HL-60 (cell line): Measurements from ENCODE around the gene ZC3H4.

Source experiments
- CTCF ChIP-seq: IDR thresholded peaks from one replicate; pipeline ENCODE4 v1.5.1; 2011; ENCODE audit warnings: low read length, control low read depth, inconsistent platforms; ENCODE audit not compliant: insufficient read depth
- GABPA ChIP-seq: IDR thresholded peaks from 2 replicates; pipeline ENCODE4 v1.6.1; 2012; ENCODE audit warnings: low read depth
- POLR2AphosphoS5 ChIP-seq: IDR thresholded peaks from 2 replicates; pipeline ENCODE4 v1.6.1; 2012; ENCODE audit warnings: low read depth
- REST ChIP-seq: IDR thresholded peaks from 2 replicates; pipeline ENCODE4 v1.6.1; 2012; ENCODE audit warnings: low read depth; ENCODE audit not compliant: insufficient replicate concordance
- SPI1 ChIP-seq: IDR thresholded peaks from 2 replicates; pipeline ENCODE4 v1.6.1; 2012; ENCODE audit warnings: low read depth, mild to moderate bottlenecking, borderline replicate concordance

GRCh38 chr19:47107953-47108746, 5.4 kb downstream of the ZC3H4 start:
- TF ChIP-seq CTCF, result no peak
- TF ChIP-seq POLR2AphosphoS5, result no peak
- no peak for TF ChIP-seq REST
- TF ChIP-seq GABPA, result no peak
- no peak for TF ChIP-seq SPI1
